Measurements from ENCODE around the gene DIO3. TPM values are rescaled to one million over a fixed set of nuclear protein-coding genes. Genes with fewer than 3 reads are reported as not detected.

The DIO3 gene
- total and polyA plus RNA-seq, 4 experiments from 2014 or later, result not detected

- Histone ChIP-seq H3K4me3 (ENCODE audit: low read length in 2 of 2) (no peak overlapping the region), H3K4me1 (ENCODE audit: insufficient read depth, low read length) (no peaks in the 10 kb centered on the region), H3K27ac (ENCODE audit: low read depth, low read length) (no peak overlapping the region), H3K27me3 (ENCODE audit: insufficient read depth, low read length) (no peaks in the 10 kb centered on the region), H3K9me3 (ENCODE audit: control insufficient read depth in 1 of 2, low read length in 2 of 2) (no peaks in the 10 kb centered on the region), H3K36me3 (ENCODE audit: insufficient read depth, low read length) (no peaks in the 10 kb centered on the region)
- Mint-ChIP-seq H3K4me3 (peak overlapping the region in 3 of 8 donors; percentile 8 to 29 (median 26)), H3K4me1 (no peaks in the 10 kb centered on the region), H3K36me3 (no peaks in the 10 kb centered on the region), H3K9me3 (peaks cover 0 to 2% (median 0%) of the 10 kb centered on the region in 8 donors), H3K27me3 (peaks cover 0 to 7% of the 10 kb centered on the region in 2 donors), H3K27ac (no peak overlapping the region)
- CTCF ChIA-PET (ENCODE audit: partially characterized antibody), result no interaction called here
- DNase-seq, result peak in 1 of 5 donors; percentile 8
- intact Hi-C loops (cut with micrococcal nuclease), result no loop called here
- POLR2A ChIA-PET (ENCODE audit: partially characterized antibody), result no interaction called here
Measured at GRCh38 chr14:101584055-101584859, 23.0 kb downstream of the DIO3 start.

- CTCF ChIA-PET (ENCODE audit: partially characterized antibody), result no interaction called here
- DNase-seq, result no peak
Measured at GRCh38 chr14:101585211-101585610, 23.9 kb downstream of the DIO3 start.

GRCh38 chr14:101586531-101587430, 25.5 kb downstream of the DIO3 start:
- H3K27me3 ChIP-seq (ENCODE audit: insufficient read depth, low read length), result no peaks in the 10 kb centered on the region
- no peaks in the 10 kb centered on the region for H3K9me3 ChIP-seq (ENCODE audit: control insufficient read depth in 1 of 2, low read length in 2 of 2)
- CTCF ChIA-PET (ENCODE audit: partially characterized antibody), result no interaction called here
- POLR2A ChIA-PET (ENCODE audit: partially characterized antibody), result no interaction called here
- Mint-ChIP-seq H3K9me3 (no peaks in the 10 kb centered on the region), H3K4me3 (no peak overlapping the region), H3K27ac (no peak overlapping the region), H3K27me3 (peaks cover 0 to 4% of the 10 kb centered on the region in 2 donors), H3K4me1 (no peaks in the 10 kb centered on the region), H3K36me3 (no peaks in the 10 kb centered on the region)
- intact Hi-C loops (cut with micrococcal nuclease), result no loop called here
- H3K27ac ChIP-seq (ENCODE audit: low read depth, low read length), result no peak overlapping the region
- H3K4me3 ChIP-seq (ENCODE audit: low read length in 2 of 2), result no peak overlapping the region
- no peaks in the 10 kb centered on the region for H3K36me3 ChIP-seq (ENCODE audit: insufficient read depth, low read length)
- H3K4me1 ChIP-seq (ENCODE audit: insufficient read depth, low read length), result no peaks in the 10 kb centered on the region
- DNase-seq, result no peak

More at GRCh38 chr14:101585211-101585610, 23.9 kb downstream of the DIO3 start:
- Histone ChIP-seq H3K36me3 (ENCODE audit: insufficient read depth, low read length) (no peaks in the 10 kb centered on the region), H3K9me3 (ENCODE audit: control insufficient read depth in 1 of 2, low read length in 2 of 2) (no peaks in the 10 kb centered on the region), H3K4me3 (ENCODE audit: low read length in 2 of 2) (no peak overlapping the region), H3K27ac (ENCODE audit: low read depth, low read length) (no peak overlapping the region), H3K27me3 (ENCODE audit: insufficient read depth, low read length) (no peaks in the 10 kb centered on the region), H3K4me1 (ENCODE audit: insufficient read depth, low read length) (no peaks in the 10 kb centered on the region)
- intact Hi-C loops (cut with micrococcal nuclease), result no loop called here
- H3K4me1 Mint-ChIP-seq, result no peaks in the 10 kb centered on the region
- peaks cover 0 to 2% (median 0%) of the 10 kb centered on the region in 8 donors for H3K9me3 Mint-ChIP-seq
- H3K36me3 Mint-ChIP-seq, result no peaks in the 10 kb centered on the region
- POLR2A ChIA-PET (ENCODE audit: partially characterized antibody), result no interaction called here
- peaks cover 0 to 7% of the 10 kb centered on the region in 2 donors for H3K27me3 Mint-ChIP-seq
- no peak overlapping the region for H3K4me3 Mint-ChIP-seq
- no peak overlapping the region for H3K27ac Mint-ChIP-seq

- no peak for DNase-seq
- no peaks in the 10 kb centered on the region for H3K4me1 Mint-ChIP-seq
- H3K36me3 ChIP-seq (ENCODE audit: insufficient read depth, low read length), result no peaks in the 10 kb centered on the region
- H3K9me3 ChIP-seq (ENCODE audit: control insufficient read depth in 1 of 2, low read length in 2 of 2), result no peaks in the 10 kb centered on the region
- no peak overlapping the region for H3K27ac ChIP-seq (ENCODE audit: low read depth, low read length)
- peaks cover 0 to 3% of the 10 kb centered on the region in 2 donors for H3K27me3 Mint-ChIP-seq
- no peaks in the 10 kb centered on the region for H3K4me1 ChIP-seq (ENCODE audit: insufficient read depth, low read length)
- no peak overlapping the region for H3K4me3 ChIP-seq (ENCODE audit: low read length in 2 of 2)
- intact Hi-C loops (cut with micrococcal nuclease), result no loop called here
- POLR2A ChIA-PET (ENCODE audit: partially characterized antibody), result no interaction called here
- H3K9me3 Mint-ChIP-seq, result no peaks in the 10 kb centered on the region
- CTCF ChIA-PET (ENCODE audit: partially characterized antibody), result no interaction called here
- no peaks in the 10 kb centered on the region for H3K27me3 ChIP-seq (ENCODE audit: insufficient read depth, low read length)
- no peak overlapping the region for H3K4me3 Mint-ChIP-seq
- no peaks in the 10 kb centered on the region for H3K36me3 Mint-ChIP-seq
- H3K27ac Mint-ChIP-seq, result no peak overlapping the region
Measured at GRCh38 chr14:101587441-101587911, 26.2 kb downstream of the DIO3 start.

GRCh38 chr14:101588286-101588975, 27.1 kb downstream of the DIO3 start:
- H3K4me3 ChIP-seq (ENCODE audit: low read length in 2 of 2), result no peak overlapping the region
- intact Hi-C loops (cut with micrococcal nuclease), result no loop called here
- POLR2A ChIA-PET (ENCODE audit: partially characterized antibody), result no interaction called here
- no peaks in the 10 kb centered on the region for H3K9me3 ChIP-seq (ENCODE audit: control insufficient read depth in 1 of 2, low read length in 2 of 2)
- no peaks in the 10 kb centered on the region for H3K4me1 ChIP-seq (ENCODE audit: insufficient read depth, low read length)
- no peak for DNase-seq
- no peak overlapping the region for H3K27ac ChIP-seq (ENCODE audit: low read depth, low read length)
- Mint-ChIP-seq H3K4me3 (no peak overlapping the region), H3K4me1 (peaks cover 0 to 4% (median 1%) of the 10 kb centered on the region in 4 donors), H3K9me3 (peaks cover 0 to 2% (median 0%) of the 10 kb centered on the region in 8 donors), H3K27ac (no peak overlapping the region), H3K36me3 (no peaks in the 10 kb centered on the region), H3K27me3 (peaks cover 0 to under 1% of the 10 kb centered on the region in 2 donors)
- CTCF ChIA-PET (ENCODE audit: partially characterized antibody), result no interaction called here
- H3K36me3 ChIP-seq (ENCODE audit: insufficient read depth, low read length), result no peaks in the 10 kb centered on the region
- no peaks in the 10 kb centered on the region for H3K27me3 ChIP-seq (ENCODE audit: insufficient read depth, low read length)

GRCh38 chr14:101588990-101589389, 27.7 kb downstream of the DIO3 start:
- Mint-ChIP-seq H3K36me3 (no peaks in the 10 kb centered on the region), H3K4me3 (no peak overlapping the region), H3K4me1 (peaks cover 2 to 8% (median 5%) of the 10 kb centered on the region in 4 donors), H3K27ac (no peak overlapping the region), H3K9me3 (peaks cover 0 to 4% (median 0%) of the 10 kb centered on the region in 8 donors), H3K27me3 (no peaks in the 10 kb centered on the region)
- intact Hi-C loops (cut with micrococcal nuclease), result no loop called here
- no peak for DNase-seq
- Histone ChIP-seq H3K36me3 (ENCODE audit: insufficient read depth, low read length) (no peaks in the 10 kb centered on the region), H3K4me3 (ENCODE audit: low read length in 2 of 2) (no peak overlapping the region), H3K9me3 (ENCODE audit: control insufficient read depth in 1 of 2, low read length in 2 of 2) (no peaks in the 10 kb centered on the region), H3K27me3 (ENCODE audit: insufficient read depth, low read length) (no peaks in the 10 kb centered on the region), H3K27ac (ENCODE audit: low read depth, low read length) (no peak overlapping the region), H3K4me1 (ENCODE audit: insufficient read depth, low read length) (no peaks in the 10 kb centered on the region)
- ChIA-PET POLR2A (ENCODE audit: partially characterized antibody) (no interaction called here), CTCF (ENCODE audit: partially characterized antibody) (no interaction called here)
